Fibroblast of villous mesenchyme (primary cell): Measurements from ENCODE around the gene OR1A1. TPM values are rescaled to one million over a fixed set of nuclear protein-coding genes. Genes with fewer than 3 reads are reported as not detected.

ENCODE experiments used
- DNase-seq: peaks from one replicate; pipeline ENCODE4 v3.0.0-alpha.2; 2010; ENCODE audit warnings: low read depth
- H3K4me3 ChIP-seq: 2 replicates; pipeline ENCODE4 v1.5.1; 2011; ENCODE audit warnings: low read depth, mild to moderate bottlenecking, low read length
- total RNA-seq: library from RNA; depleted of rRNA; stranded (reverse); fragments of >200 nt; gene quantifications from 2 replicates; pipeline ENCODE4 v1.2.3, GENCODE V29; 2012
- TF ChIP-seq, protein P1 (sequence below): IDR thresholded peaks from 2 replicates; pipeline ENCODE4 v1.5.1; 2012; ENCODE audit warnings: low read depth, mild to moderate bottlenecking, low read length; ENCODE audit not compliant: insufficient read depth

The OR1A1 gene
- total RNA-seq, 1 donor = not detected

DNA sequence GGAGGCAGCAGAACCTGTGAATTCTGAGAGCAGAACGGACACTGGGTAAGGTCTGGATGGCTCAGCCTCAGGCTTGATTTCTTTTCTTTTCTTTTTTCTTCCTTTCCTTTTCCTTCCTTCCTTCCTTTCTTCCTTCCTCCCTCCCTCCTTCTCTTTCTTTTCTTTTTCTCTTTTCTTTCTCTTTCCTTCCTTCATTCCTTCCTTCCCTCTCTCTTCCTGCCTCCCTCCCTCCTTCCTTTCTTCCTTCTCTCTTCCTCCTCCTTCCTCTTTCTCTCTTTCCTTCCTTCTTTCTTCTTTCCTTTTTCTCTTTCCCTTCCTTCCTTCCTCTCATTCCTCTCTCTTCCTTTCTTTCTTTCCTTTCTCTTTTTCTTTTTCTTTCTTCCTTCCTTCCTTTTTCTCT is 52.7 kb downstream of the OR1A1 start:
- DNase-seq = no peak
- no peak overlapping the region for H3K4me3 ChIP-seq
- TF ChIP-seq, protein P1, sequence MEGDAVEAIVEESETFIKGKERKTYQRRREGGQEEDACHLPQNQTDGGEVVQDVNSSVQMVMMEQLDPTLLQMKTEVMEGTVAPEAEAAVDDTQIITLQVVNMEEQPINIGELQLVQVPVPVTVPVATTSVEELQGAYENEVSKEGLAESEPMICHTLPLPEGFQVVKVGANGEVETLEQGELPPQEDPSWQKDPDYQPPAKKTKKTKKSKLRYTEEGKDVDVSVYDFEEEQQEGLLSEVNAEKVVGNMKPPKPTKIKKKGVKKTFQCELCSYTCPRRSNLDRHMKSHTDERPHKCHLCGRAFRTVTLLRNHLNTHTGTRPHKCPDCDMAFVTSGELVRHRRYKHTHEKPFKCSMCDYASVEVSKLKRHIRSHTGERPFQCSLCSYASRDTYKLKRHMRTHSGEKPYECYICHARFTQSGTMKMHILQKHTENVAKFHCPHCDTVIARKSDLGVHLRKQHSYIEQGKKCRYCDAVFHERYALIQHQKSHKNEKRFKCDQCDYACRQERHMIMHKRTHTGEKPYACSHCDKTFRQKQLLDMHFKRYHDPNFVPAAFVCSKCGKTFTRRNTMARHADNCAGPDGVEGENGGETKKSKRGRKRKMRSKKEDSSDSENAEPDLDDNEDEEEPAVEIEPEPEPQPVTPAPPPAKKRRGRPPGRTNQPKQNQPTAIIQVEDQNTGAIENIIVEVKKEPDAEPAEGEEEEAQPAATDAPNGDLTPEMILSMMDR = no peak

DNA sequence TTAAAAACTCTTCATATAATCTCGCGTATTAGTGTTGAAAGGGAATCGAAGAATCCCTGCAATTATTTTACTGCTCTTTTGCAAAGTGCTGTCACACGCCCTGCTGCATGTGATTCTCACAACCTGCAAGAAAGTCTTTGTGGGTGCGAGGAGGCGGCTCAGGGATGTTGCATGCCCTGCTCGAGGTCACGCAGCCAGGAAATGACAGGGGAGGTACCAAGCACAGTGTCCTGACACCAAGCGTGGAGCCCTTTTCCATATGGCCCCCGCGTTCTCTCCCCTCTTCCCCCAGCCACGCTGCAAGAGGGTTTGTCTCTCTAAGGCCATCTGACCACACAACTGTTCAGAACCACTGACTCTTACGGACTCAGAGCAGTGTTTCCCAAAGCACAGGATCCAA is 53.1 kb downstream of the OR1A1 start:
- TF ChIP-seq, protein P1 = no peak
- DNase-seq = no peak
- H3K4me3 ChIP-seq = no peak overlapping the region

Other genes with a start within 250 kb of the OR1A1 start
- not detected in 2 replicates for gene OR1D5, start 144.1 kb upstream of the OR1A1 start, total RNA-seq
- not detected in 2 replicates for gene OR1D2, start 103.2 kb upstream of the OR1A1 start, total RNA-seq
- not detected in 2 replicates for gene OR1G1, start 80.1 kb upstream of the OR1A1 start, total RNA-seq
- gene OR1A2, start 10.1 kb upstream of the OR1A1 start, total RNA-seq = not detected in 2 replicates
- 0.32 and 0.43 TPM in 2 replicates for gene OR3A1, start 90.7 kb downstream of the OR1A1 start, total RNA-seq
- gene OR3A2, start 178.6 kb downstream of the OR1A1 start, total RNA-seq = 0.43 and 0.64 TPM in 2 replicates
- gene OR1E1, start 190.7 kb downstream of the OR1A1 start, total RNA-seq = not detected in 2 replicates
- gene OR3A3, start 203.7 kb downstream of the OR1A1 start, total RNA-seq = not detected in 2 replicates
- not detected in 2 replicates for gene OR1E2, start 226.2 kb downstream of the OR1A1 start, total RNA-seq